ENCODE data around the gene TMEM128. TPM values are rescaled to one million over a fixed set of nuclear protein-coding genes. Genes with fewer than 3 reads are reported as not detected.

Gene TMEM128
- total RNA-seq, 1 experiment from 2014 or later = 16.6 TPM

GRCh38 chr4:4228356-4228668, 19.7 kb downstream of the TMEM128 start:
- H3K27ac ChIP-seq (ENCODE audit: low read depth, low read length, poor library complexity, severe bottlenecking) = no peak overlapping the region
- ChIA-PET POLR2A (ENCODE audit: low non-redundant PET) (no interaction called here), CTCF (no interaction called here)
- TF ChIP-seq CTCF (conservative IDR thresholded peaks at IDR 0.05; ENCODE audit: low read depth, low read length) (no peak), EZH2 (IDR thresholded peaks at IDR 0.05; ENCODE audit: borderline replicate concordance, low read depth, low read length, poor library complexity, severe bottlenecking) (no peak)
- intact Hi-C loops (cut with micrococcal nuclease; ENCODE audit: unreplicated experiment) = no loop called here
- BruUV-seq (replicated peaks) = no TSS peak
- H3K4me3 ChIP-seq (ENCODE audit: low read depth, low read length, poor library complexity, severe bottlenecking) = no peak overlapping the region
- H3K36me3 ChIP-seq (ENCODE audit: insufficient read depth, low read length, poor library complexity, severe bottlenecking) = no peaks in the 10 kb centered on the region
- H3K4me1 ChIP-seq (ENCODE audit: insufficient read depth, low read length, poor library complexity, severe bottlenecking) = no peaks in the 10 kb centered on the region
- H3K9me3 ChIP-seq (ENCODE audit: low read depth, low read length, poor library complexity, severe bottlenecking) = no peaks in the 10 kb centered on the region
- DNase-seq (ENCODE audit: low spot score) = no peak
- peaks cover 62% of the 10 kb centered on the region for H3K27me3 ChIP-seq (replicated peaks; ENCODE audit: insufficient read depth, low read depth, low read length, poor library complexity)

- no peak overlapping the region for H3K27ac ChIP-seq (ENCODE audit: low read depth, low read length, poor library complexity, severe bottlenecking)
- peaks cover 65% of the 10 kb centered on the region for H3K27me3 ChIP-seq (replicated peaks; ENCODE audit: insufficient read depth, low read depth, low read length, poor library complexity)
- no peaks in the 10 kb centered on the region for H3K4me1 ChIP-seq (ENCODE audit: insufficient read depth, low read length, poor library complexity, severe bottlenecking)
- intact Hi-C loops (cut with micrococcal nuclease; ENCODE audit: unreplicated experiment) = no loop called here
- no peak overlapping the region for H3K4me3 ChIP-seq (ENCODE audit: low read depth, low read length, poor library complexity, severe bottlenecking)
- DNase-seq (ENCODE audit: low spot score) = no peak
- BruUV-seq (replicated peaks) = no TSS peak
- ChIA-PET CTCF (no interaction called here), POLR2A (ENCODE audit: low non-redundant PET) (no interaction called here)
- H3K9me3 ChIP-seq (ENCODE audit: low read depth, low read length, poor library complexity, severe bottlenecking) = no peaks in the 10 kb centered on the region
- no peaks in the 10 kb centered on the region for H3K36me3 ChIP-seq (ENCODE audit: insufficient read depth, low read length, poor library complexity, severe bottlenecking)
- peak; percentile 84 for TF ChIP-seq EZH2 (IDR thresholded peaks at IDR 0.05; ENCODE audit: borderline replicate concordance, low read depth, low read length, poor library complexity, severe bottlenecking)
- TF ChIP-seq CTCF (conservative IDR thresholded peaks at IDR 0.05; ENCODE audit: low read depth, low read length) = no peak
Observed at GRCh38 chr4:4227510-4228355, 20.3 kb downstream of the TMEM128 start.

- CTCF ChIA-PET = no interaction called here
- no peak for DNase-seq (ENCODE audit: low spot score)
- TF ChIP-seq CTCF (conservative IDR thresholded peaks at IDR 0.05; ENCODE audit: low read depth, low read length) (no peak), EZH2 (IDR thresholded peaks at IDR 0.05; ENCODE audit: borderline replicate concordance, low read depth, low read length, poor library complexity, severe bottlenecking) (peak; percentile 51)
- H3K36me3 ChIP-seq (ENCODE audit: insufficient read depth, low read length, poor library complexity, severe bottlenecking) = no peaks in the 10 kb centered on the region
- intact Hi-C loops (cut with micrococcal nuclease; ENCODE audit: unreplicated experiment) = no loop called here
- H3K27ac ChIP-seq (ENCODE audit: low read depth, low read length, poor library complexity, severe bottlenecking) = no peak within 1 kb of the TSS
- peaks cover 74% of the 10 kb centered on the region for H3K27me3 ChIP-seq (replicated peaks; ENCODE audit: insufficient read depth, low read depth, low read length, poor library complexity)
- no peaks in the 10 kb centered on the region for H3K9me3 ChIP-seq (ENCODE audit: low read depth, low read length, poor library complexity, severe bottlenecking)
- no peak within 1 kb of the TSS for H3K4me3 ChIP-seq (ENCODE audit: low read depth, low read length, poor library complexity, severe bottlenecking)
- POLR2A ChIA-PET (ENCODE audit: low non-redundant PET) = no interaction called here
- H3K4me1 ChIP-seq (ENCODE audit: insufficient read depth, low read length, poor library complexity, severe bottlenecking) = no peaks in the 10 kb centered on the region
- BruUV-seq (replicated peaks) = no TSS peak
Observed at GRCh38 chr4:4226606-4227438, 21.2 kb downstream of the TMEM128 start, which contains the start of gene OTOP1. TSS of gene OTOP1 (minus strand) at chr4:4226929. CDS start at chr4:4226864, 65 bp downstream.
